Testis (tissue), 3 donors: Measurements from ENCODE around the gene ACAN. TPM values are rescaled to one million over a fixed set of nuclear protein-coding genes. Genes with fewer than 3 reads are reported as not detected.

Source experiments
- DNase-seq: peaks from one replicate; pipeline ENCODE4 v3.0.0-alpha.2; 2019
- H3K27ac ChIP-seq, 2 donors: fragments of 200-600 bp; sonication (generic); one replicate each; pipeline ENCODE4 v1.5.1; 2019
- H3K27me3 ChIP-seq: fragments of 200-600 bp; sonication (generic); one replicate; pipeline ENCODE4 v1.5.1; 2019
- H3K36me3 ChIP-seq: fragments of 200-600 bp; sonication (generic); one replicate; pipeline ENCODE4 v1.5.1; 2017; ENCODE audit warnings: low read depth; ENCODE audit errors: missing control alignments
- H3K4me1 ChIP-seq: fragments of 200-600 bp; sonication (generic); one replicate; pipeline ENCODE4 v1.5.1; 2019
- H3K4me3 ChIP-seq, 2 donors: fragments of 200-600 bp; sonication (generic); one replicate each; pipeline ENCODE4 v1.5.1; 2017 to 2019
- H3K9me3 ChIP-seq: fragments of 200-600 bp; sonication (generic); one replicate; pipeline ENCODE4 v1.5.1; 2017
- CTCF ChIP-seq, 3 experiments: fragments of 450-650 bp in 2 of 3; fragments of 200-600 bp in 1 of 3; sonication (generic) in 1 of 3; IDR thresholded peaks; one replicate each; pipeline ENCODE4 v1.5.1; 2016 to 2019; ENCODE audit warnings: antibody characterized with exemption in 3 of 3, mild to moderate bottlenecking in 2 of 3, moderate library complexity in 1 of 3
- POLR2A ChIP-seq: fragments of 450-650 bp; IDR thresholded peaks from one replicate; pipeline ENCODE4 v1.6.1; 2017; ENCODE audit warnings: antibody characterized with exemption, mild to moderate bottlenecking, moderate library complexity
- WGBS, 2 donors: methylation state at CpG; one replicate each; pipeline ENCODE4 v1.1.5; 2018; 5-methylcytosine and 5-hydroxymethylcytosine counted together
- intact Hi-C: fragments of 100-400 bp; cut with DNase I; formaldehyde crosslinking; loops from one replicate; pipeline ENCODE4 v1.15.1; 2023; ENCODE audit warnings: low total_unique reads
- polyA plus RNA-seq: library from polyadenylated mRNA; stranded (reverse); fragments of 350-450 nt; fragmentation: Illumina TruSeq; extraction: RNeasy Lipid Tissue Mini Kit (QIAGEN cat#74804); gene quantifications from one replicate; pipeline ENCODE4 v1.2.3, GENCODE V29; 2014; ENCODE audit warnings: low read depth, low replicate concordance; ENCODE audit not compliant: insufficient read depth
- total RNA-seq, 2 donors: library from RNA; depleted of rRNA; stranded (reverse); fragments of >200 nt; gene quantifications; one replicate each; pipeline ENCODE4 v1.2.3, GENCODE V29; 2016

ACAN gene
- total and polyA plus RNA-seq, 3 donors from 2014 or later: 2.4 to 6.6 (median 4.1) TPM

DNA sequence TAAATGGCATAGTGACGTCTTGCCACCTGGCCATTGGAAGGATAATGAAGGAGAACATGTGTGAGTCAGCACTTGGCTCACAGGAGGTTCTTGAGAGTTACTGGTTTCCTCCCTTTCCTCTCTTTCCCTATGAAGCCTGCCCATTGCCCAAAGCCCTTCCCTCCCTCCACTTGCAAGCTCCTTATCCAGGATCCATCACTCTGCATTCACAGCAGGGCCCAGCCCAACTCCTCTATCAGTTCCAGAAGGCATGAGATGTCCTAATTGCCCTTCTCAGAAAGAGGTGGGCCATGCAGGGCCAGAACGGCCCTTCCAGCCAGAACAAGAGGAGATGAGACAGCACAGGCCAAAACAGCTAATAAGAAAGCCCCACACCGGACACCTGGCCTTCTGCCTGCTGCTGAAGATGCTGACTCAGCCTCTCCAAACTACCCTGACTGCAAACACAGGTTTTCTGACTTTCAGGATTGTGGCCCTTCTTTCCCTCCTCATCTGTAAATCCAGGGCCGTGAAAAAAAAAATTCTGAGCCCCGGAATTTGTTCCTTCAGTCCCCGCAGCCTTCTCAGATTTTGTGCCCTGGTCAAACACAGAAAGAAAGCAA, 62.4 kb downstream of the ACAN start:
- H3K27ac ChIP-seq: no peak overlapping the region
- intact Hi-C loops: no loop called here
- no peaks in the 10 kb centered on the region for H3K36me3 ChIP-seq
- TF ChIP-seq POLR2A (no peak), CTCF (IDR thresholded peaks at IDR 0.05) (no peak)
- H3K4me3 ChIP-seq: no peak overlapping the region
- no peaks in the 10 kb centered on the region for H3K4me1 ChIP-seq
- no peaks in the 10 kb centered on the region for H3K9me3 ChIP-seq
- H3K27me3 ChIP-seq: no peaks in the 10 kb centered on the region
- no peak for DNase-seq
- 74 to 85% methylated on average over 6 of the region's 6 CpGs for WGBS, 2 donors

GRCh38 chr15:88866295-88866881, 63.2 kb downstream of the ACAN start:
- Histone ChIP-seq H3K9me3 (no peaks in the 10 kb centered on the region), H3K27ac (no peak overlapping the region), H3K4me1 (no peaks in the 10 kb centered on the region), H3K36me3 (no peaks in the 10 kb centered on the region), H3K4me3 (no peak overlapping the region), H3K27me3 (no peaks in the 10 kb centered on the region)
- intact Hi-C loops: no loop called here
- no peak for TF ChIP-seq CTCF (IDR thresholded peaks at IDR 0.05)
- TF ChIP-seq POLR2A: no peak
- no peak for DNase-seq
- WGBS, 2 donors: 90 to 95% methylated on average over 9 to 10 of the region's 10 CpGs

GRCh38 chr15:88871313-88871712, 68.1 kb downstream of the ACAN start:
- WGBS, 2 donors: 90 to 95% methylated on average over 10 to 14 of the region's 14 CpGs
- Histone ChIP-seq H3K4me1 (no peaks in the 10 kb centered on the region), H3K9me3 (no peaks in the 10 kb centered on the region), H3K36me3 (no peaks in the 10 kb centered on the region), H3K4me3 (no peak overlapping the region), H3K27ac (no peak overlapping the region), H3K27me3 (no peaks in the 10 kb centered on the region)
- TF ChIP-seq POLR2A: no peak
- TF ChIP-seq CTCF (IDR thresholded peaks at IDR 0.05): no peak
- intact Hi-C loops: no loop called here
- no peak for DNase-seq

DNA sequence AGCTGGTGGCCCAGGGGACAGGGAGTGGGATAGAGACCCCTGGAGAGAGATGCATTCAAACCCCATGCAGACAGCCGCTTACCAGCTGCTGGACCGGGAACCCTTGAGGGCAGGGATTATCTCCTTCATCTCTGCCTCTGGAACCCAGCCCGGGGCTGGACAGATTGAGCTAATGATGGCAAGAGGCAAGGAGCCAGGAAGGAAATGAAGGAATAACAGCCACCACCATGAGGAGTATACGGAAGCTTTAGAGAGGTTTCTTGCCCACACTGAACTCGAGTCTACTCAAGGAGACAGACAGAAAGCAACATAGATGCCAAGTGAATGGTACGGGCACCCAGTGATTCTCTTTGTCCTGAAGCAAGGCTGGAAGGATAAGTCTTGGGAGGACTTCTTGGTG, 68.9 kb downstream of the ACAN start:
- no peaks in the 10 kb centered on the region for H3K36me3 ChIP-seq
- 80 to 84% methylated on average over 5 to 6 of the region's 6 CpGs for WGBS, 2 donors
- H3K4me3 ChIP-seq: no peak overlapping the region
- no peaks in the 10 kb centered on the region for H3K27me3 ChIP-seq
- no peaks in the 10 kb centered on the region for H3K4me1 ChIP-seq
- intact Hi-C loops: no loop called here
- no peak for DNase-seq
- H3K9me3 ChIP-seq: no peaks in the 10 kb centered on the region
- H3K27ac ChIP-seq: no peak overlapping the region
- TF ChIP-seq POLR2A (no peak), CTCF (IDR thresholded peaks at IDR 0.05) (no peak)

DNA sequence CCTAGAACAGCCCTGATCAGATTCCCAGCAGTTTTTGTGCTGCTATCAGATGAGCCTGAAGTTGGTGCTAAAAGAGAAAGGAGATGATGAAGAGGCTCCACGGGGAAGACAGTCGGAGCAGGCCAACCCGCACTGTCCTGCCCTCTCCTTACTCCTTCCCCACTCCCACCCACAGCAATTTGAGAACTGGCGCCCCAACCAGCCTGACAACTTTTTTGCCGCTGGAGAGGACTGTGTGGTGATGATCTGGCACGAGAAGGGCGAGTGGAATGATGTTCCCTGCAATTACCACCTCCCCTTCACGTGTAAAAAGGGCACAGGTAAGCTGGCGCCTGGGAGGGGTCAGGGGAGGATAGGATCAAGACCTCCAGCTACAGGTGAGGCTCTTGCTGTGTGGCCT, 69.5 kb downstream of the ACAN start:
- TF ChIP-seq CTCF (IDR thresholded peaks at IDR 0.05): no peak
- Histone ChIP-seq H3K4me3 (no peak overlapping the region), H3K9me3 (no peaks in the 10 kb centered on the region), H3K36me3 (no peaks in the 10 kb centered on the region), H3K4me1 (no peaks in the 10 kb centered on the region), H3K27ac (no peak overlapping the region), H3K27me3 (no peaks in the 10 kb centered on the region)
- DNase-seq: no peak
- 84% methylated on average over 9 of the region's 9 CpGs for WGBS, 2 donors
- intact Hi-C loops: no loop called here
